Right forelimb (tissue), 1 donor: ENCODE measurements around the gene DDA1.

Experiments
- DNase-seq: peaks from one replicate; pipeline ENCODE4 v3.0.0-alpha.2; 2018

The DDA1 gene

GRCh38 chr19:17348700-17349099 is 39.3 kb downstream of the DDA1 start:
- DNase-seq: peak; percentile 69

- DNase-seq: no peak
These were observed 42.6 kb downstream of the DDA1 start for GRCh38 chr19:17351815-17352435.

- no peak for DNase-seq
These were observed 43.4 kb downstream of the DDA1 start for GRCh38 chr19:17352608-17353280.

- no peak for DNase-seq
These were observed 44.0 kb downstream of the DDA1 start for GRCh38 chr19:17353386-17353785.

DNA sequence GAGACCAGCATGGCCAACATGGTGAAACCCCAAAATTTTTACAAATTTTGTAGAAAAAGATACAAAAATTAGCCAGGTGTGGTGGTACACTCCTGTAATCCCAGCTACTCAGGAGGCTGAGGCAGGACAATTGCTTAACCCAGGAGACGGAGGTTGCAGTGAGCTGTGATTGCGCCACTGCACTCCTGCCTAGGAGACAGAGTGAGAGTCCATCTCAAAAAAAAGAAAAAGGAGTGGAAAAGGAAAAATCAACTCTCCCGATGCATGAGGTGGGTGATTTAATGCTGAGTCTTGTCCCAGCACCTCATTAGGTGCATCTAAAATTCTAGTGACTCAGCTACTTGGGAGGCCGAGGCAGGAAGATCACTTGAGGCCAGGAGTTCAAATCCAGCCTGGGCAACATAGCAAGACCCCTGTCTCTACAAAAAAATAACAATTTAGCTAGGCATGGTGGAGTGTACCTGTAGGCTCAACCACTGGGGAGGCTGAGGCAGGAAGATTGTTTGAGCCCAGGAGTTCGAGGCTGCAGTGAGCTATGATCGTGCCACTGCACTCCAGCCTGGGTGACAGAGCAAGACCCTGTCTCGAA is 47.8 kb downstream of the DDA1 start:
- no peak for DNase-seq

DNA sequence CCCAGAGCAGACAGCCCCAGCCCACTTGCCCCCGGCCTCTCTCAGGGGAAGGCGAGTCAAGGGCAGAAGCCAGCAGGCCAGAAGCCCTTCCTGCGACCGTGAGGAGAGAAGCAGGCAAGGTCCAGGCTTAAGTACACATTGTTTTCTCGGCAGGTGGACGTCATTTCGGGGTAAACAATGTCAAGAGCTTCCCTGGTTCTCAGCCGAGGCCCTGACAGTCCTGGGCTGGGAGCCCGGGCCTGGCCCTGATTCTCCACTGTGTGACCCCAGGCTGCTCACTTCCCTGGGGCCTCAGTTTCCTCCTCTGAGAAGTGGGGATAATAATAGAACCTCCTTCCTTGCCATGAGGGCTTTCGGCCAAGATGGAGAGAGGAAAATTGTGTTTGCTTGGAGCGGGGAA is 48.4 kb downstream of the DDA1 start:
- peak; percentile 29 for DNase-seq

- peak; percentile 28 for DNase-seq
These were observed 49.0 kb downstream of the DDA1 start for GRCh38 chr19:17358395-17358794.

DNA sequence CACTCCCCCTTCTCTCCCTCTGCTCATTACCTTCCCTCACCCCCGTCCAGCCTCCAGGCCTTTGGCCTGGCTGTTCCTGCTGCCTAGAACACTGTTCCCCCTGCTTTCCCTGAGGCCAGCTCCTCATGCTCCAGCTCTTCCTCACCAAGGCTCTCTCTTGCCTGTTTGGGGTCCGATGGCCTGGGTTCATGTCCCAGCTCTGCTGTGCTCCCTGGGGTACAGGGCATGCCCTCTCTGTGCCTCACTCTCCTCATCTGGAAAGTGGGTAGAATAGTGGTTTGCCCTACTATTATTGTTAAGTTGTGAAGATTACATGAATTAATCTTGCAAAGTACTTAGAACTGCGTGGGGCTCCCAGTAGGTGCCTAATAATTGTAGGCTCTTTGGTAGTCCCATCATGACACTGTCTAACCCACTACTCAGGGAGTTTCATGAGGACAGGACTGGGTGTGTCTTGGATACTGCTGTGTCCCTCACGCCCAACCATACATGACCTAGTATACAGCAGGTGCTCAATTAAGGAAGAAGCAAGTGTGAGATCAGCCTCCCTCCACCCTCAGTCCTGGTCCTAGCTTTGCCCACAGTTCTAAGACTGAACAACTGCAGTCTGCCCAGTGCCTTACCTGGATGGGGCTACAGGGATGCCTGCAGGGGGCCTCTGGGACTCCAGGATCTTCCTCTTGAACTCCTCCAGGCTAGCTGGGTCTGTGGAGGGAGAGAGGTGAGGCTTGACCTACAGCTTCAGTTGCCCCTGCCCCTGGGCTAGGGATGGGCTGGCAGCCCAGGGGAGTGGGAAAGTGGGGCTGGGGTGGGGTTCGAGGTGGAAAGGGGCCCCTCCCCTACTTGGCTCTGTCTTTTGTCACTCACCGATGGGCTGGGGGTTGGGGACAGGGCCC is 50.8 kb downstream of the DDA1 start:
- peak; percentile 17 for DNase-seq

- peak; percentile 12 for DNase-seq
These were observed 54.7 kb downstream of the DDA1 start for GRCh38 chr19:17363852-17364605.

GRCh38 chr19:17365361-17365760 is 56.0 kb downstream of the DDA1 start:
- DNase-seq: peak; percentile 20

- DNase-seq: peak; percentile 42
These were observed 60.7 kb downstream of the DDA1 start for GRCh38 chr19:17370026-17370587.
